Hepatocyte (in vitro differentiated cells): ENCODE data around the gene BCAS3. TPM values are rescaled to one million over a fixed set of nuclear protein-coding genes. Genes with fewer than 3 reads are reported as not detected.
A peak's percentile ranks its signal among the peaks of the same experiment; 100 is the strongest.

Experiments used
- DNase-seq: peaks from one replicate; pipeline ENCODE4 v3.0.0-alpha.2; 2016; ENCODE audit warnings: low spot score
- H2AFZ ChIP-seq: fragments of 200-600 bp; sonication (generic); 2 replicates; pipeline ENCODE4 v1.6.0; 2016; ENCODE audit warnings: antibody characterized with exemption, mild to moderate bottlenecking
- H3K27ac ChIP-seq: fragments of 200-600 bp; sonication (generic); 2 replicates; pipeline ENCODE4 v1.5.1; 2016; ENCODE audit warnings: mild to moderate bottlenecking
- H3K27me3 ChIP-seq: fragments of 200-600 bp; sonication (generic); 2 replicates; pipeline ENCODE4 v1.6.1; 2016
- H3K36me3 ChIP-seq: fragments of 200-600 bp; sonication (generic); replicated peaks from 2 replicates; pipeline ENCODE4 v1.5.1; 2016; ENCODE audit warnings: low read depth; ENCODE audit not compliant: insufficient read depth
- H3K4me1 ChIP-seq: fragments of 200-600 bp; sonication (generic); 2 replicates; pipeline ENCODE4 v1.5.1; 2016; ENCODE audit warnings: mild to moderate bottlenecking, moderate library complexity; ENCODE audit not compliant: insufficient read depth
- H3K4me2 ChIP-seq: fragments of 200-600 bp; sonication (generic); 2 replicates; pipeline ENCODE4 v1.6.0; 2016
- H3K4me3 ChIP-seq: fragments of 200-600 bp; sonication (generic); 2 replicates; pipeline ENCODE4 v1.5.1; 2016; ENCODE audit warnings: mild to moderate bottlenecking
- H3K79me2 ChIP-seq: fragments of 200-600 bp; sonication (generic); 2 replicates; pipeline ENCODE4 v1.6.0; 2017; ENCODE audit warnings: mild to moderate bottlenecking
- H3K9me2 ChIP-seq: fragments of 200-600 bp; sonication (generic); replicated peaks from 2 replicates; pipeline ENCODE4 v1.6.0; 2017; ENCODE audit warnings: mild to moderate bottlenecking; ENCODE audit not compliant: insufficient read depth
- H3K9me3 ChIP-seq: fragments of 200-600 bp; sonication (generic); 2 replicates; pipeline ENCODE4 v1.5.1; 2016; ENCODE audit warnings: low read depth, mild to moderate bottlenecking
- H4K20me1 ChIP-seq: fragments of 200-600 bp; sonication (generic); 2 replicates; pipeline ENCODE4 v1.6.0; 2016; ENCODE audit warnings: mild to moderate bottlenecking; ENCODE audit not compliant: insufficient read depth, poor library complexity, severe bottlenecking
- EZH2 ChIP-seq: fragments of 200-600 bp; sonication (generic); IDR thresholded peaks from 2 replicates; pipeline ENCODE4 v1.6.1; 2016; ENCODE audit warnings: antibody characterized with exemption, mild to moderate bottlenecking, borderline replicate concordance
- EZH2phosphoT487 ChIP-seq: fragments of 200-600 bp; sonication (generic); IDR thresholded peaks from one replicate; pipeline ENCODE4 v1.6.1; 2018; ENCODE audit warnings: antibody characterized with exemption, mild to moderate bottlenecking, low read depth, moderate library complexity; ENCODE audit not compliant: unreplicated experiment, severe bottlenecking
- WGBS: methylation state at CpG from one replicate; pipeline ENCODE4 v1.1.6; 2016; ENCODE audit warnings: low lambda C conversion rate; ENCODE audit errors: missing lambda C conversion rate; 5-methylcytosine and 5-hydroxymethylcytosine counted together
- polyA plus RNA-seq: library from polyadenylated mRNA; unstranded; fragments of >200 nt; fragmentation: Nextera tagmentation; extraction: Ambion mirVana; gene quantifications from 2 replicates; pipeline ENCODE4 v1.2.1, GENCODE V29; 2016
- total RNA-seq: library from RNA; depleted of rRNA; stranded (reverse); fragments of >200 nt; gene quantifications from 2 replicates; pipeline ENCODE4 v1.2.3, GENCODE V29; 2014
- TF ChIP-seq, protein P1 (sequence below): fragments of 200-600 bp; sonication (generic); IDR thresholded peaks from 2 replicates; pipeline ENCODE4 v1.5.1; 2016; ENCODE audit warnings: antibody characterized with exemption, mild to moderate bottlenecking; ENCODE audit not compliant: poor library complexity

Gene BCAS3
- total and polyA plus RNA-seq, 2 experiments from 2014 or later, result 16.5 to 58.8 TPM

DNA sequence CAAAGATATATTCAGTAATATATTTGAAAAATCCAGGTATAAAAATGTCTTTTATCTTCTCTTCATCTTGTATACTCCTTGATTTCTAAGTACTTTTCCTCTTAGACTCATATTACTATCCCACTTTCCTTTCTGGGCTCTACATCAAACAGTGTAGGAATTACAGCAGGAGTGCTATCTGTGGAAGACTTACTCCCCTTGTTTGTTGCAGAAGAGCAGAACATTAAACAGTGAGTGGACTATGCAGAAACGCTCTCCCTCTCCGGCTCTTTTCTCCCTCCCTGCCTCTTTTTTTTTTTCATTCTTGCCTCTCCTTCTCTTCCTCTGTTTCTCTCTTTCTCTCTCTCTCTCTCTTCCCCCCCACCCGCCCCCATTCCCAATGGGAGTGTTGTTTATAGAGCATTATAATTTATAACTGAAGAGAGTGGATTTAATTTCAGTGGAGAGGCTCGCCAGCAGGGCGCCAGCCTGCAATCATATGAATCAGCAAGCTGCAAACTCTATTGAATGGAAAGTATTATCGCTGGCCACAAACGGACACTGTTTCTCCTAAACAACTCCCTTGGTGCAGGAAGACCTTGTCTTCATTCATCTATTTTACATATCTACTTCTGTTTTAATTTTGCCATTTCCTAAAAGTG lies 479.7 kb downstream of the BCAS3 start:
- TF ChIP-seq EZH2phosphoT487 (no peak), EZH2 (no peak)
- TF ChIP-seq, protein P1, sequence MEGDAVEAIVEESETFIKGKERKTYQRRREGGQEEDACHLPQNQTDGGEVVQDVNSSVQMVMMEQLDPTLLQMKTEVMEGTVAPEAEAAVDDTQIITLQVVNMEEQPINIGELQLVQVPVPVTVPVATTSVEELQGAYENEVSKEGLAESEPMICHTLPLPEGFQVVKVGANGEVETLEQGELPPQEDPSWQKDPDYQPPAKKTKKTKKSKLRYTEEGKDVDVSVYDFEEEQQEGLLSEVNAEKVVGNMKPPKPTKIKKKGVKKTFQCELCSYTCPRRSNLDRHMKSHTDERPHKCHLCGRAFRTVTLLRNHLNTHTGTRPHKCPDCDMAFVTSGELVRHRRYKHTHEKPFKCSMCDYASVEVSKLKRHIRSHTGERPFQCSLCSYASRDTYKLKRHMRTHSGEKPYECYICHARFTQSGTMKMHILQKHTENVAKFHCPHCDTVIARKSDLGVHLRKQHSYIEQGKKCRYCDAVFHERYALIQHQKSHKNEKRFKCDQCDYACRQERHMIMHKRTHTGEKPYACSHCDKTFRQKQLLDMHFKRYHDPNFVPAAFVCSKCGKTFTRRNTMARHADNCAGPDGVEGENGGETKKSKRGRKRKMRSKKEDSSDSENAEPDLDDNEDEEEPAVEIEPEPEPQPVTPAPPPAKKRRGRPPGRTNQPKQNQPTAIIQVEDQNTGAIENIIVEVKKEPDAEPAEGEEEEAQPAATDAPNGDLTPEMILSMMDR, result no peak
- Histone ChIP-seq H3K27ac (peak overlapping the region; percentile 83), H4K20me1 (no peaks in the 10 kb centered on the region), H2AFZ (no peak overlapping the region), H3K9me3 (no peaks in the 10 kb centered on the region), H3K4me2 (peak overlapping the region; percentile 70), H3K4me3 (peak overlapping the region; percentile 18), H3K27me3 (no peaks in the 10 kb centered on the region), H3K36me3 (no peaks in the 10 kb centered on the region), H3K4me1 (peaks cover 45% of the 10 kb centered on the region), H3K9me2 (no peaks in the 10 kb centered on the region), H3K79me2 (peaks cover 14% of the 10 kb centered on the region)
- DNase-seq, result peak; percentile 54
- 18% methylated on average over 5 of the region's 7 CpGs for WGBS

DNA sequence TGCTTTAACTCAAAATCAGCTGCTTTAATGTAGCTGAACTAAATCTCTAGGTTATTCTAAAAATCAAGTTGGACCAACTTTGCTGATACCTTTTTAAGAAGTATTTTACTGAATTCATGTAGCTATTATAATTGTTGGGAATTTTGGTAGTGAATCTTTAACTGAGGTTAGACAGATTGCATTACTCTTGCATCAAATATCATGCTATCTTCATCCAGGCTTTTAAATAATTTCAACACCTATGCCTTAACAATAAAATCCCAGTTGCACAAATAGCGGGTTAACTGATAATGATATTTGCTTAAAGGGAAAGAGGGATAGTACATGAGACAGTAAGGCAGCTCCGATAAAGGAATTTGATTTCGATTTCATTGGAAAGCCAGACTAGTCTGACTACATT lies 480.7 kb downstream of the BCAS3 start:
- Histone ChIP-seq H3K9me2 (no peaks in the 10 kb centered on the region), H3K9me3 (no peaks in the 10 kb centered on the region), H3K79me2 (peaks cover 14% of the 10 kb centered on the region), H2AFZ (no peak overlapping the region), H3K27me3 (no peaks in the 10 kb centered on the region), H3K4me2 (peak overlapping the region; percentile 70), H3K4me3 (no peak overlapping the region), H3K27ac (peak overlapping the region; percentile 83), H3K4me1 (peaks cover 45% of the 10 kb centered on the region), H4K20me1 (no peaks in the 10 kb centered on the region), H3K36me3 (no peaks in the 10 kb centered on the region)
- no peak for DNase-seq
- no peak for TF ChIP-seq EZH2phosphoT487
- no peak for TF ChIP-seq EZH2
- TF ChIP-seq, protein P1, result no peak
- 25% methylated on average over 3 of the region's 3 CpGs for WGBS

DNA sequence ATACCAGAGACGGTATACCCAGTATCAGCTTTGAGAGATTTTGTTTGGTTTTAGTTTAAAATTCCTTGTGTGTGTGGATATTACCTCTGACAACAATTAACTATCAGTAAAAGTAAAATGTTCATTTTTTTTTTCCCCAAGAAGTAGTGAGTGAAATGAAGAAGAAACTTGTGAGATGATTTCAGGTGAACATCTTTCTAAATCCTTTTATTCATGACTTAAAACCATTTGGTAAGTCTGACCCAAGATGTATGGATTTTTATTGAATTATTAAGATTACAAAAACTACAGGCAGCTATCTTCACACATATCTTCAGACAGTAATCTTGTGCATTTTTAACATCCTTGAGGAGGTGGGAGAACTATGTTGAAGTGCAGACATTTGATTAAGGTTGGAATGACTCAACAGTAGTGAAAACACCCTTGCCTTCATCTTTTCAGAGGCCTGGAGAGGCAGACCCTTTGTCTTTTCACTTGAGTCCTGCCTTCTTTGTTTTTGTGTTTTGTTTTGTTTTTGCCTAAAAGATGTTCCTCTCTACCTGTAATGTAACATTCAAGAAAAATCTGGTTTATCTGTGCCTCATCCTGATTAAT lies 481.7 kb downstream of the BCAS3 start:
- Histone ChIP-seq H3K4me3 (no peak overlapping the region), H3K36me3 (no peaks in the 10 kb centered on the region), H2AFZ (no peak overlapping the region), H3K9me3 (no peaks in the 10 kb centered on the region), H3K79me2 (peaks cover 14% of the 10 kb centered on the region), H4K20me1 (no peaks in the 10 kb centered on the region), H3K27ac (peak overlapping the region; percentile 83), H3K27me3 (no peaks in the 10 kb centered on the region), H3K4me1 (peaks cover 45% of the 10 kb centered on the region), H3K9me2 (no peaks in the 10 kb centered on the region), H3K4me2 (peak overlapping the region; percentile 70)
- DNase-seq, result no peak
- WGBS, result 39% methylated on average over 1 of the region's 1 CpG
- TF ChIP-seq EZH2 (no peak), EZH2phosphoT487 (no peak)
- TF ChIP-seq, protein P1, result no peak
